SW 1271 (cell line): ENCODE measurements around the gene TOB1.
"Not testable (repeated sequence)": the region's sequence is repeated elsewhere in the genome, so short reads cannot be mapped to it uniquely, and the experiment has no call there.

Source experiments
- DNase-seq, 2 experiments: peaks; one replicate each; lab custom pipeline; 2025; lab: John Stamatoyannopoulos, UW

TOB1 gene

DNA sequence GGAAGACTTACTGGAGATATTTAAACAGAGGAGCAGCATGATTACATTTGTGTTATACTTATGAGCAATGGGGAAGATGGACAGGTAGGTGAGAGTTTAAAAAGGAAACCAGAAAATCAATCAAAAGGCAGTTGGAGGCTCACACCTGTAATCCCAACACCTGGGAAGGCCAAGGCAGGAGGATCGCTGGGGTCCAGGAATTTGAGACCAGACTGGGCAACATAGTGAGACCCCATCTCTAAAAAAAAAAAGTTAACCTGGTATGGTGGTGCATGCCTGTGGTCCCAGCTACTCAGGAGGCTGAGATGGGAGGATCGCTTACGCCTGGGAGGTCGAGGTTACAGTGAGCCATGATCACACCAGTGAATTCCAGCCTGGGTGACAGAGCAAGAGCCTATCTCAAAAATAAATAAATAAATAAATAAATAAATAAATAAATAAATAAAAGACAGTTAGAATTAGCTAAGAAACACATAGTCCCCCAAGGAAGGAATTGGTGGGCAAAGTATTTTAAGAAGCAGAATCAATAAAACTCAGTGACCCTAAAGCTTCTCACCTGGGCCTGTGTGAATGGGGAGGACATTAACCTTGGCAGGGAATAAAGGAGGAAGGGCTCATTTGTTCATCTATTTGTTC lies 32.3 kb upstream of the TOB1 start:
- DNase-seq = no peak

DNA sequence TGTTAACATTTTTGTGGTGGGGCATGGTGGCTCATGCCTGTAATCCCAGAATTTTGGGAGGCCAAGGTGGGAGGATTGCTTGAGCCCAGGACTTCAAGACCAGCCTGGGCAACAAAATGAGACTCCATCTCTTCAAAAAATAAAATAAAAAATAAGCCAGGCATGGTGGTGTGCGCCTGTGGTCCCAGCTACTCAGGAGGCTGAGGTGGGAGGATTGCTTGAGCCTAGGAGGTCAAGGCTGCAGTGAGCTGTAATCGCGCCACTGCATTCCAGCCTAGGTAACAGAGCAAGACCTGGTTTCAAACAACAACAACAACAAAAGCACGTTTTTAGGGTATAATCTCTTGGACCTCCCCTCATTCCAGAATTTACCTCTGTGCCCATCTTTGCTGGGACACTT lies 28.4 kb upstream of the TOB1 start:
- DNase-seq = not testable (repeated sequence)

DNA sequence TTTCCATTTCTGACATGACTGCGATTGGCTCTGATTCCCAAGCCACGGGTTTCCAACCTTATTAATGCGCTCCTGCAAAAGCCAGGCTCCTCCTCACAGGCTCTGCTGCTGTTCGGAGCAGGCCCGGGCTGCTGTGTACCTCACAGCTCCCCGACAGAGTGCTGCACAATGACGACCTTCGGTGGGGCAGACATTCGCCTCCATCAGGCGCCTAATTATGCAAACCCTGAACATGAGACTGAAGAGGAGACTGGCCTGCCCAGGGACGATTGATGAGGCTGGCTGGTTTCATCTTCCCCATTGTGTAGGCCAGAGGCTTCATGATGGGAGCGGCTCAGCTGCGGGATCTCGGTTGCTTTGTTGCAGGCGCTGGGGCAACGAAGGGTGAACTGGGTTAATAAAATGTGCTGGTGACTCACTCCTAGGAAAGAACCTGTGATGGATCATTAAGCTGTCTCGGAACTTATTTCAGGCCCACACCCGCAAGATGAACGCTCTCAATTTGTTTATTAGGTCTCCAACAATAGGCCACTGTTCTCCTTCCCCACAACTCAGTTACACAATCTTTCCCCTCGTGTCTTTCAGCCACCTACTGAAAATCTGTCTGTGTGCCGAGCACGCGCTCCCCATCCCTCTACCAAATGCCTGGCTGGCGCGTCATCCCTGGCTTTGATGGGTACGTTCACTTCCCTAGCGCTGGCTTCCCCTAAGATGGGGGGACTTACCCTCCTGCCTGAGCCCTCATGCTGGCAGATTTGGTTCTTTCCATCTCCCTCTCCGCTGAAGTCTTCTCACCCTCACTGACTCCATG lies 27.2 kb upstream of the TOB1 start:
- no peak for DNase-seq

DNA sequence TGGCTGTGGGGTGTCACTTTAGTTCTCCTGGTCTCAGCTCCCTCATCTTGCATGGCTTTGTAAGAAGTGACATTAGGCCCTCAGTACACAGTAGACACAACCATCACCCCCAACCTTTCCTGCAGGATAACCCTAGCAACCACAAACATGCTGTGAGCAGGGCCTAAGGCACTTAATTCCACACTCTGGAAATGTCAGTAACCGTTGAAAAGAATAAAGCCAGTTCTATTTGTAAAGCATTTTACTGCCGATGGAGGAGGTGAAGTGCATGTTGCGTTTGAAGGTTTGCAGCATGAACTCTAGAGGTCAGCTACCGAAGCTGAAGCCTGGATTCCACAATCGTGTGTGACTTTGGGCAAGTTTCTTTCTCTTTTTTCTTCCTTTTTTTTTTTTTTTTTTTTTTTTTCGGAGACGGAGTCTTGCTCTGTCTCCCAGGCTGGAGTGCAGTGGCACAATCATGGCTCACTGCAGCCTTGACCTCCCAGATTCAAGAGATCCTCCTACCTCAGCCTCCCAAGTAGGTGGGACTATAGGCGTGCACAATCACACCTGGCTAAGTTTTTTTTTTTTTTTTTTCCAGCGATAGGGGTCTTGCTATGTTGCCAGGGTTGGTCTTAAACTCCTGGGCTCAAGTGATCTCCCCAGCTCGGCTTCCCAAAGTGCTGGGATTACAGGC lies 26.1 kb upstream of the TOB1 start:
- no peak for DNase-seq

DNA sequence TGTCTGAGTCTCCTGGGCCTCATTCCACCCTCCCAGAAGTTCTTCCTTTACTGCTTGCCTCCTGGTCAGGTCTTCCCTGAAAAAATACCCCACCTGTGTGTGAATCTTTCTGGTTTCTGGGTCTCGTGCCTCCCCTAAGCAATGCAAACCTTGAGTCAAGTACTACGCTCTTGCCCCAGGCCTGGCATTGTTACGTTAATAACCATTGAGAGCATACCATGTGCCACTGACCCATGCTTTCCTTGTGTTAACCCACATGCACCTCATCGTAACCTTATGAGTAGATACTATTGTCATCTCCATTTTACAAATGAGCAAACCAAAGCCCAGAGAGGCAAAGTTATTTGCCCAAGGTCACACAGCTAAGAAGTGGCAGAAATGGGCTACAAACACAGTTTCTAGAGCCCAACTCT lies 25.4 kb upstream of the TOB1 start:
- DNase-seq = no peak

DNA sequence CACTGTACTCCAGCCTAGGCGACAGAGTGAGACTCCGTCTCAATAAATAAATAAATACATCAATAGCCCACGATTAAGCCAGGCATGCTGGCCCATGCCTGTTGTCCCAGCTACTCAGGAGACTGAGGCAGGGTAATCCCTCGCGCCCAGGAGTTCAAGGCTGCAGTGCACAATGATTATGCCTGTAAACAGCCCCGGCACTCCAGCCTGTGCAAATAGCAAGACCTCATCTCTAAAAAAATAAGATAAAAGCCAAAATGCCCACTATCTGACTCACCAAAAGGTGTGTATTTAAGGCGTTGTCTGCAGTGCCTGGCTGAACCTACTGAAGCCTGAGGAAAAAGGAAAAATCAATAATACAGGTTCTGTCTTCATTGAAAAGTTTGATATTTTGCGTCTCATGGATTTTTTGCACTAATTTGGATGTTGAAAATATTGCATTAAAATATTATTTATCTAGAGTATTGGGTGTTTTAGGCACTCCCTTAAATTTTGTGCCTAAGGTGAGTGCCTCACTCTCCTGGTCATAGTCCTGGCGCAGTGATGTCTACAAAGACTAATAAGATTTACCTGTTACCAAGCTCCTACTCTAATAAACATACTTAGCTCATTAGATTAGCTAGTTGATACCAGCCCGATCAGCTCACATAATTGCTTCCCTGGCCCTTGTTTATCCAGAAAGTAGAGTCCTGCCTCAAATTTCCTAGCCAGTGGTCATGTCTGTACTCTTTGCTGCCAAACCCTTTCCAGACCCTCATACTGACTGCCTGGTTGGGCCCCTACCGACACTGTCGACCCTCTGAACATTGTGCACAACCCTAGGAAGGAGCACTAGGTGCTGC lies 24.7 kb upstream of the TOB1 start:
- no peak for DNase-seq

DNA sequence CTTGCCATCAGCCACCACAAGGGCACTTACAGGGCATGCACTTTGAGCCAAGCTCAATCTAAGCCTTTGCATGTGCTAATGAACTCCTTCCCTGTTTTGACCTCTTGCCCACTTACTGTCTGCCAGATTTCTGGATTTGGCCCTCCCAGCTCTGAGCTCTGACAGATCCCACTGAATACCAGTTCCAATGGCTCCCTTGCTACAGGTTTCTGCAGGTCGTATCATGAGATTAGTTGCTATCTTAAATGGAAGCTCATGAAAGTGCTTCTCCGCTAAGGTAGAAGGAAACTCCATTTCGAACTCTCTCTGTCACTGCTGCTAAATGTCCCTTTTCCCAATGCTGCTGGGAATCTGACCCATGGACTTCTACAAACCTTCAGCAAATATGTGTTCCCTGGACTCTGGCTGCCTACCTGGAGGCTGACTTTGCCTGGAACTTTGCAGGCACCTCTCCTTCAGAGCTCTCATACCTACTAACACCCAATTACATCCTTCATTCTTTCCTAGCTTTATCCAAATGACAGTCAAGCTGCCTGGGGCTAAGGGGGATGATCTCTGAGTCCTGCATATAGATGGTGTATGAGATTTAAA lies 23.5 kb upstream of the TOB1 start:
- DNase-seq = no peak

DNA sequence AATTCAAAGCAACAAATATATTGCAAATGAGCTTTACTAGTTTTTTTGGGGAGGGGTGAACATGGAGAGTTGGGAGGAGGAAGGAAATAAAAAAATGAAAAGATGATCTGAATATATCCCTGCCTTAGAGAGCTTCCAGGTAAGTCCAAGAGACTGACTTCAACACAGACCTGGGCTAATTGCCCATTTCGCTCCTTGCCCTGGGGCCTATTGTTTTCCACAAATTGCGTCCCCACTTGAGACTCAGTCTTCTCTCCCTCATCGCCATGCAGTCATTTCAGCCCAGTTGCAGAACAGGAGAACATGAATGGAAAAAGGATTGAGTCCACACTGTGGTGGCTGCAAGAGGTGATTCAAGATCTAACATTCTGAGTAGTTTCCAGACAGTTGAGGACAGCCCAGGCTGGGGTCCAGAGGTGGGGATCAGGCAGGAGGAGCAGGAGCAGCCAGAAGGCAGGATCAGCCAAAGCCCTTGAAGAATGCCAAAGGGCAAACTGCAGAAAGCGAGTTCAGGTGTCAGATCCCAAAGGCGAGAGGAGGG lies 21.6 kb upstream of the TOB1 start:
- DNase-seq = no peak

DNA sequence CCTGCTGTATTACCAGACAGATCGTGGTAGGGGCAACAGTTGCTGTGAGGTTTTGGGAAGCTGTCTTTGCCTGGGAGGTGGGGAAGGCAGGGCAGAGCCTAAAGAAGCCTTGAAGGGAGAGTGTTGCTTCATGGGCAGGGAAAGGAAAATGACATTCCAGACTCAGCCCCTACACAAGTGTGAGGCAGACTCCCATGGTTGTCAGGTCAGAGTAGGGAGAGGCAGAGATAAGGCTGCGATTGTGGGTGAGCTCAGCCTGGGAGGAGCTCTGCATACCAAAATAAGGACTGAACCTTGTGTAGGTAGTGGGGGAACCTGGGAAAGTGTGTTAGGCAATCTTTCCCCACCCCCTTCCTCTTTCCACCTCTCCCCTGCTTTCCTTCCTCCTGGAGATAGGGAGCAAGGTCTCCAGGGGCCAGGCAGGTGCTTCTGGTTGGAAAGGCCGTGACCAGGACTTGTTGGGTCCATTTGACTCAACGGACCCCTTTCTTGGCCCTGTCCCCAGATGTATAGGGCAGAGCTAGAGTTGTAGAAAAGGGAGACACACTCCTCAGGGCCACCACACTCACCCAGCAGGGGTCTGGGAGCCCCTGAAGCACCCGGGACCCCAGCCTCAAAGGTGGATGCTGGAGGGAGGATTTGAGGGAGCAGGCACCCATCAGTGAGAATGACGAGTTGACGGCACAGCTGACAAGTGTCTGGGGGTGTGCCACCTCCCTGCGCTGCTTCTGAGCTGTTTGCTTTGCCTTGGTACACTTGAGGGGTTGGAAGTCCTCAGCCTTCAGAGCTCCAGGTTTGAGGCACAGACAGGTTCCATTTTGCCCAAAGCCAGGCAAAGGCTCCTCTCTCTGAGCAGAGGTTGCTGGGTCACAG lies 18.5 kb upstream of the TOB1 start:
- no peak for DNase-seq

DNA sequence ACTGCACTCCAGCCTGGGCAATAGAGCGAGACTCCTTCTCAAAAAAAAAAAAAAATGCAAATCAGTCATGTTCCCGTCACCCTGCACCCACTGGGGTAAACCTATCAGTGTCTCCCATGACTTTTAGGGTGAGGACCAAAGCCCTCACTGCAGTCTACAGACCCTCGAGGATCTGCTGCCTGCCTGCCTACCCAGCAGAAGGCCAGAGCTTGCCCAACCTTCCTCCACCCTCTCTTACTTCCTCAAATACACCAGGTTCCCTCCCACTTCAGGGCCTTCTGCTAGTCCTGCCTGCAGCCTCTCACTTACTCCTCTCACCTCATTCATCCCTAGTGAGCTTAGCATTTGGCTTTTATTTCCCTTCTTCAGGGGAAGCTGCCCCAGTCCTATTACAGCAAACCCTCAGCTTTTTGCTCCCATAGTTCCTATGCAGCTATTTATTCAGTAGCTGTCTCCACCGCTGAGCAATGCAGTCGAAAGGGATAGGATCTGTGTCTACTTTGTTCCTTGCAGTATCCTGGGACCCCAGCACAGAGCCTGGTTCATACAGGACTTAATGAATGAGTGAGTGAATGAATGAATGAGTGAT lies 17.8 kb upstream of the TOB1 start:
- DNase-seq = no peak

DNA sequence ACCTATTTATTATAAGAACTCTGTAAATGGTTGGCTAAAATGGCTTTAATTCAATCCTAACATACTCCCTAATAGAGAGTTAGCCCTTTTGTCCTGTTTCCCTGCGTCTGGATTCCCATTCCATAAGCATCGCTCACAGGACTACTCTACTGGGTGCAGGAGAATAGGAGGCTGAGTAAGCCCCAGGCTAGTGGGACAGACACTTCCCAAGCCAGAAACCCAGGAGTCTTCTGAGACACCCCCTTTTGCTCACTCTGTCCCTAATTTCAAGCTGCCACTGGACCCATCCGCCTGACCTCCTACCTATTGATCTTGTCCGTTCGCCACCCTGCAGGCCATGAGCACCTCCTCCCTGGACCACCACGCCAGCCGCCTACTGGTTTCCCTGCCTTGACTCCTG lies 16.7 kb upstream of the TOB1 start:
- no peak for DNase-seq

DNA sequence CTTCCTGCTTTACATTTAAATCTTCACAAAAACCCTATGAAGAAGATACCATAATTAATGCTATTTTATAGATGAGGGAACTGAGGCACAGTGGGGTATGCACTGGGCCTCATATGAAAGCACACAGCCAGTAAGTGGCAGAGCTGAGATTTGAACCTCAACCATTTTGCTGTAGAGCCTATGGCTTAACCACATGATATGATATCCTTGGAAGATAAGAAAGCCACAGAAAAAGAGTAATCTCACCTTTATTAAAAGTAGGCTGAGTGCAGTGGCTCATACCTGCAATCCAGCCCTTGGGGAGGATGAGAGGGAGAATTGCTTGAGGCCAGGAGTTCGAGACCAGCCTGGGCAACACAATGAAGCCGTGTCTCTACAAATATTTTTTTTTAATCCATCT lies 15.0 kb upstream of the TOB1 start:
- no peak for DNase-seq

DNA sequence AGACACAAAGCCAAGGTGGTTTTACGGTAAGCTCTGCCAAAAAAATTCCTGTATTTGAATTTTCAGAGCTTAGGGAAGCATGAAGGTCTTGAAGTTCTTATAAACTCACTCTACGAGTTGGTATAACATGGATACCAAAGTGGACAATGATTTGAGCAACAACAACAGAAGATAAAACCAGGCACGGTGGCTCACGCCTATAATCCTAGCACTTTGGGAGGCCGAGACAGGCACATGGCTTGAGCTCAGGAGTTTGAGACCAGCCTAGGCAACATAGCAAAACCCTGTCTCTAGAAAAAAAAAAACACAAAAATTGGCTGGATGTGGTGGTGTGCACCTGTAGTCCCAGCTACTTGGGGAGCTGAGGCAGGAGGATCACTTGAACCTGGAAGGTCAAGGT lies 12.9 kb upstream of the TOB1 start:
- DNase-seq = no peak

DNA sequence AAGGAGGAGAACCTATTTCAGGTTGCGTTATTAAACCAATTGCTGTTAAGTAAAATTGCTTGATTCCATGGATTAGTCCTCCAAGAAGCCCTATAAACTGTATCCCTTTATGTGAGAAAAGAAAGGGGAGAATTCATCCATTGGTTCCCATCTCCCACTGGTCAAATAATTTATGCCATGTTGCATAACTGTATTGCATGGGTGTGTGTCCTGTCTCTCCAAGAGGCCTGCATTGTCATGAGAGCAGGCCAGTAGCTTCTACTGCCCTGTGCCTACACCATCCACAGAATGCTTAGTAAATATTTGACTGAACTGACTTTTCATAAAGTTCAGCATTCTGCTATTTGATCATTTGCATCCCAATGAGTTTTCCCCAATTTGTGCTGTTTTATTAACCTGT lies 11.7 kb upstream of the TOB1 start:
- no peak for DNase-seq

DNA sequence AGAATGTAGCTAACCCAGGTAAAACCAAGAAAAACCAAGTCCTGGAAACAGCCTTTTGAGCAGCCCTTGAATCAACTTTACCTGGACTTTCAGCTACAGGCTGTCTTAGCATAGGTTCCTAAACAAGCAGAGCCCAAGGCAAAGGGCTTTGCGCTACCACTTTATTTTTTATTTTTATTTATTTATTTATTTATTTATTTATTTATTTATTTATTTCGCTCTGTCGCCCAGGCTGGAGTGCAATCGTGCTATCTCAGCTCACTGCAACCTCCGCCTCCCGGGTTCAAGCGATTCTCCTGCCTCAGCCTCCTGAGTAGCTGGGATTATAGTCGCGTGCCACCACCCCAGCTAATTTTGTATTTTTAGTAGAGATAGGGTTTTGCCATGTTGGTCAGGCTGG lies 10.9 kb upstream of the TOB1 start:
- not testable (repeated sequence) for DNase-seq

DNA sequence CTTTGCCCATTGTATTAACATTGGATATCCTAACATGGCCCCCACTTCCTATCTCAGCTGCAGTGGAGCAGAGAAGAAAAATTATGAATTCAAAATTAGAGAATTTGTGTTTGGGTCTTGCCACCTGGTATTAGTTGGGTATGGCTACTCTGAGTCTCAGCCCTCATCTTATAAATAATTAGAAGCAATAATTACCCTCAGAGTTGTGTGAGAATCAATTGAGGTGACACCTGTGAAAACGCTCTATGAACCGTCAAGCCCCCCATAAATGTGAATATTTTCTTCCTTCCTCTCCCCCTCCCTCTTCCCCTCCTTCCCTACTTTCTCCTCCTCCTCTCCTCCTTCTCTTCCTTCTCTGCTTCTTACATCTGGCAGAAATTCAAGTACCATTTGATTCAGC lies 8.9 kb upstream of the TOB1 start:
- DNase-seq = no peak

DNA sequence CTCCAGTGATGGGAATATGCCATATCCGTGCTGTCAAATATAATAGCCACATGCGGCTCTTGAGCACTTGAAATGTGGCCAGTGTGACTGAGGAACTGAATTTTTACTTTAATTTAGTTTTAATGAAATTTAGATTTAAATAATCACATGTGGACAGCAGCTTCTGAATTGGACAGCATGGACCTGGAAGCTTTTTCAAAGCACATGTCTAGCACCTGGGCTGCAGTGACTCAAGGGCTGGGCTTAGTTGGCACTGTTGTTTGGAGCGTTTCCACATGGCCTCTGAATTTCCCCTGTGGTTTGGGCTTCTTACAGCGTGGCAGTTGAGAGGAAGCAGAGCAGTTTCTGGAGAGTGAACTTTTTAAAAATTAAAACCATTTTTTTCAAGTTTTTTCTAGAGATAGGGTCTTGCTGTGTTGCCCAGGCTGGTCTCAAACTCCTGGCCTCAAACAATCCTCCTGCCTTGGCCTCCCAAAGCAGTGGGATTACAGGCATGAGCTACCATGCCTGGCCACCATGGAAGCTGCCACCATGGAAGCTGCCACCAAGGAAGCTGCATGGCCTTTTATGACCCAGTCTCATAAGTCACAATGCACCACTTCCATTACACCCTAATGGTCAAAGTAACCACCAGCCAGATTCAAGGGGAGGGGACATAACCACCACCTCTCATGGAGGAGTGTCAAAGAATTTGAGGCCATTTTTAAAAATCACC lies 6.7 kb upstream of the TOB1 start:
- DNase-seq = no peak

DNA sequence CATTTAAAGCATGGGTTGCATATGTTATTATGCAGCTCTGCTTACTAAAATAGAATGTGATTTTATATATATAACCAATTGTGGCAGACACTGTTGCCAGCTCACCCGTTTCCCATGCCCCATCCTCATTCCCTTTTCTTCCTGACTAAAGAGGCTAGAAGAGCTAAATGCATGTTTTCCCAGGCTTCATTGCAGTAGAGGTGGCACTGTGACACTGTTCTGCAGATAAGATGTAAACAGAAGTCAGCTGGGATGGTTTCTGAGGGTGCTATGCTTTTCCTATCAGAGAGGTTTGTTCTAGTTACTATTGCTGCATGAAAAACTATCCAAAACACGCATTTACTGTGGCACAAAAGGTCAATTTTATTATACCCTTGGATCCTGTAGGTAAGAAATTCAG lies 5.7 kb upstream of the TOB1 start:
- no peak for DNase-seq

DNA sequence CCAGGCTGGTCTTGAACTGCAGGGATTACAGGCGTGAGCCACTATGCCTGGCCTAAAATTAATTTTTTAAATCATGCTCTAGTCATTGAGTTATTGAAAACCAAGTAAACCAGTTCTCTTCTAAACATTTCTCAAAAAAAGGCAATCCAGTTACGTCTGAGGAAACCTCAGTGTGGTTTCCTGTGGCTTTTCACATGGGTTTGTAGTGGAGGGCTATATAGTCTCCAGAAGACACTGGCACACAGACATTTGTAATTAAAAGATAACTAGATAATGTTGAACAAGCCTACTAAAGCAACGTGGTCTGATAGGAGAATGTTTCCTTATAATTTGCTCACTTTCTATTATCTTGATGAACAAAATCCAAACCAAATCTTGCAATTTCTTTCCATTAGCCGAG lies 5.2 kb upstream of the TOB1 start:
- no peak for DNase-seq

DNA sequence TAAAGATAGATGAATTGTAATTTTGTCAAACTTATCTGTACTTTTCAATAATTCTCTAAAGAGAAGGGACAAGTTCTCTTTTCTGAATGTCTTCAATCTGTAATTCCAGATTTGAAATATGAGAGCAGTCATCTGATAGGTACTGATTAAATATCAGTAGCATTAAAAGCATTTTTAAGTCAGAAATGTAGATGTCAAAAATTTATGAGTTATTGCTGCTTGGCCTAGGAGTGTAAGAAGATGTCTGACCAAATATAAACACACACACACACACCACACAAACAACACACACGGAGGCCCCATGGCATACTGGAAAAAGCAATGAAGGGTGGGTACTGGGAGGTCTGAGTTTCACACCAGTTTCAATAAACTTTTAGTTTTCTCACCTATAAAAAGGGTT lies 2.4 kb upstream of the TOB1 start:
- DNase-seq = no peak
